Activated T-helper 9 cell treated with anti-CD3 and anti-CD28 coated beads, Interleukin-2, amount 50 U/mL, for 16 hours (primary cell): ENCODE measurements around the gene ZC3H6.

Source experiments
- DNase-seq: peaks from one replicate; pipeline ENCODE4 v3.0.0-alpha.2; 2020; ENCODE audit warnings: low read depth

The ZC3H6 gene

GRCh38 chr2:112275311-112275886 is at the start of gene ZC3H6:
Gene ZC3H6, plus strand, starts transcription at chr2:112275597. Its CDS starts 398 bp downstream, at chr2:112275995.
- DNase-seq: peak; percentile 99

GRCh38 chr2:112229348-112229747 is 46.0 kb upstream of the ZC3H6 start:
- DNase-seq: no peak

GRCh38 chr2:112230371-112230770 is 45.0 kb upstream of the ZC3H6 start:
- no peak for DNase-seq

- DNase-seq: no peak
These were observed 35.5 kb upstream of the ZC3H6 start for GRCh38 chr2:112239862-112240261.

- DNase-seq: no peak
These were observed 33.0 kb upstream of the ZC3H6 start for GRCh38 chr2:112242384-112242783.

- no peak for DNase-seq
These were observed 32.2 kb upstream of the ZC3H6 start for GRCh38 chr2:112243233-112243632.

- no peak for DNase-seq
These were observed 30.5 kb upstream of the ZC3H6 start for GRCh38 chr2:112244854-112245253.

GRCh38 chr2:112251271-112251670 is 24.1 kb upstream of the ZC3H6 start:
- no peak for DNase-seq

GRCh38 chr2:112253261-112253815 is 22.1 kb upstream of the ZC3H6 start:
- DNase-seq: no peak

- DNase-seq: peak; percentile 95
These were observed 20.7 kb upstream of the ZC3H6 start, which contains the start of gene ZC3H8 for GRCh38 chr2:112254466-112255240. Gene ZC3H8, minus strand, starts transcription at chr2:112255042. Its CDS starts 61 bp downstream, at chr2:112254981.

GRCh38 chr2:112255875-112256274 is 19.5 kb upstream of the ZC3H6 start:
- DNase-seq: no peak

GRCh38 chr2:112256654-112257053 is 18.7 kb upstream of the ZC3H6 start:
- DNase-seq: no peak

- DNase-seq: no peak
These were observed 17.8 kb upstream of the ZC3H6 start for GRCh38 chr2:112257575-112257974.

- peak; percentile 72 for DNase-seq
These were observed 15.7 kb upstream of the ZC3H6 start for GRCh38 chr2:112259509-112260294.

- no peak for DNase-seq
These were observed 15.1 kb upstream of the ZC3H6 start for GRCh38 chr2:112260295-112260625.

GRCh38 chr2:112262876-112263275 is 12.5 kb upstream of the ZC3H6 start:
- no peak for DNase-seq

GRCh38 chr2:112268547-112268946 is 6.8 kb upstream of the ZC3H6 start:
- DNase-seq: no peak

- DNase-seq: no peak
These were observed 2.7 kb upstream of the ZC3H6 start for GRCh38 chr2:112272669-112273068.

- DNase-seq: no peak
These were observed 2.0 kb upstream of the ZC3H6 start for GRCh38 chr2:112273349-112273748.

- peak; percentile 67 for DNase-seq
These were observed 733 bp downstream of the ZC3H6 start for GRCh38 chr2:112275887-112276773.

- no peak for DNase-seq
These were observed 1.6 kb downstream of the ZC3H6 start for GRCh38 chr2:112276954-112277353.
